Measurements from ENCODE around the gene TNFRSF18. TPM values are rescaled to one million over a fixed set of nuclear protein-coding genes. Genes with fewer than 3 reads are reported as not detected.

The TNFRSF18 gene
- total RNA-seq, 4 donors from 2014 or later, result 0.44 to 2.8 (median 1.7) TPM; not detected in 1

DNA sequence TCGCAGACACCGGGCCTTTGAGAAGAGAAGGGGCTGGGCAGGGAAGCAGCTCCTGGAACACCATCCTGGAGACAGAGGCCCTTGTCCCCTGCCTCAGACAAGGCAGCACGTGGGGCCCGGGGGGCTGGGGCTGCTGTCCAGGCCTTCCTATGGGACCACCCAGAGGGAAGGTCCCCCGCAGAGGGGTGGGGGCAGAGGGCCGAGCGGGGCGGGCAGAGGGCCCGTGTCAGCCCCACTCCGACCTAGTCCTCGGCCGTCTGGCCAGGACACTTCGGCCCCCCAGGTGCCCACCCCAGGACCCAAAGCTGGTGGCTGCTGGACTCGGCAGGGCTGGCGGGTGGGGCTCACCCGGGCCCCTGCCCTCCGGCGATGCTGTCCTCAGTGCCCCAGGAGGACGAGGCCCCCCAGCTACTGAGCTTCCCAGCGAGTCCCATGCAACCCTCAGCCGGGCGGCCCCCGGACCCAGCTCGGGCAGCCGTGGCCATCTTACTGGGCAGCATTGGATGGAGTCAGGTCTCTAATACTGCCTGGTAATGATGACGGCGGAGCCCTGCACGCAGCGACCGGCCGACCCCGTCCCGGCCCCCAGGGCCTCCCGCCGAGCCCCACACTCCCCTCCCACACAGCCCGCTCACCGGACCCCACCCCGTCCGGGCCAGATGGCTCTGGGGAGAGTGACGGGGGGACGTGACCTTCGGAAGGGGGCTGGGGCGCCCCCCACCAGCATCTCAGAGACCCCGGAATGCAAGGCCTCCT lies 39.6 kb downstream of the TNFRSF18 start:
- TF ChIP-seq, protein P1, sequence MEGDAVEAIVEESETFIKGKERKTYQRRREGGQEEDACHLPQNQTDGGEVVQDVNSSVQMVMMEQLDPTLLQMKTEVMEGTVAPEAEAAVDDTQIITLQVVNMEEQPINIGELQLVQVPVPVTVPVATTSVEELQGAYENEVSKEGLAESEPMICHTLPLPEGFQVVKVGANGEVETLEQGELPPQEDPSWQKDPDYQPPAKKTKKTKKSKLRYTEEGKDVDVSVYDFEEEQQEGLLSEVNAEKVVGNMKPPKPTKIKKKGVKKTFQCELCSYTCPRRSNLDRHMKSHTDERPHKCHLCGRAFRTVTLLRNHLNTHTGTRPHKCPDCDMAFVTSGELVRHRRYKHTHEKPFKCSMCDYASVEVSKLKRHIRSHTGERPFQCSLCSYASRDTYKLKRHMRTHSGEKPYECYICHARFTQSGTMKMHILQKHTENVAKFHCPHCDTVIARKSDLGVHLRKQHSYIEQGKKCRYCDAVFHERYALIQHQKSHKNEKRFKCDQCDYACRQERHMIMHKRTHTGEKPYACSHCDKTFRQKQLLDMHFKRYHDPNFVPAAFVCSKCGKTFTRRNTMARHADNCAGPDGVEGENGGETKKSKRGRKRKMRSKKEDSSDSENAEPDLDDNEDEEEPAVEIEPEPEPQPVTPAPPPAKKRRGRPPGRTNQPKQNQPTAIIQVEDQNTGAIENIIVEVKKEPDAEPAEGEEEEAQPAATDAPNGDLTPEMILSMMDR (IDR thresholded peaks at IDR 0.05), result no peak
- DNase-seq (ENCODE audit: low spot score), result no peak
- ATAC-seq (ENCODE audit: low FRiP score), result no peak

DNA sequence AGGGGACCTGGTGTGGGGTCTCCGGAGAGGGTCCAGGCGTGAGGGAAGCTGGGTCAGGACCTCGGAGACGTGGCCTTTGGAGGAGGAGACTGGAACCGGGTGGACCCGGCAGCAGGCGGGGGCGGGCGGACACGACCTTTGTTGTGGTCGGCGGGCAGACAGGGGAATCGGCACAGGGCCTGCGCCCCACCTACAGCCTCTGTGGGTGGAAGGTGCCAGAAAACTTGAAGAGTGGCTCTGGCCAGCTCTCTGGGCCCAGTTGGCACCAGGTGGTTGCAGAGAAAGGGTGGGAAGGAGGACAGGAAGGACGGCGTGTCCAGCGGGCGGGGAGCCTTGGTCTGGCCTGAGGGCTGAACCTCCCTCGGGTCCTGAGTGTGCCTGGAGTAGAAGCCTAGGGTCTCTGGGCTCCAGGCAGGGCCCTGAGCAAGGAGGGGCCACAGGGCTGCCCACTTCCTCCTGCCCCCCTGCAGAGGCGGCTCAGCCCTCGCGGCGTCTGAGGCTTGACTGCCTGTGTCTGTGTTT lies 40.4 kb downstream of the TNFRSF18 start:
- TF ChIP-seq, protein P1 (IDR thresholded peaks at IDR 0.05), result no peak
- ATAC-seq (ENCODE audit: low FRiP score) (no peak), DNase-seq (ENCODE audit: low spot score) (no peak)

GRCh38 chr1:1165485-1165884 lies 40.9 kb downstream of the TNFRSF18 start:
- DNase-seq (ENCODE audit: low spot score) (no peak), ATAC-seq (ENCODE audit: low FRiP score) (no peak)
- TF ChIP-seq, protein P1 (IDR thresholded peaks at IDR 0.05), result no peak

GRCh38 chr1:1164701-1165451 lies 41.5 kb downstream of the TNFRSF18 start:
- TF ChIP-seq, protein P1 (IDR thresholded peaks at IDR 0.05), result no peak
- no peak for DNase-seq (ENCODE audit: low spot score)
- ATAC-seq (ENCODE audit: low FRiP score), result no peak

DNA sequence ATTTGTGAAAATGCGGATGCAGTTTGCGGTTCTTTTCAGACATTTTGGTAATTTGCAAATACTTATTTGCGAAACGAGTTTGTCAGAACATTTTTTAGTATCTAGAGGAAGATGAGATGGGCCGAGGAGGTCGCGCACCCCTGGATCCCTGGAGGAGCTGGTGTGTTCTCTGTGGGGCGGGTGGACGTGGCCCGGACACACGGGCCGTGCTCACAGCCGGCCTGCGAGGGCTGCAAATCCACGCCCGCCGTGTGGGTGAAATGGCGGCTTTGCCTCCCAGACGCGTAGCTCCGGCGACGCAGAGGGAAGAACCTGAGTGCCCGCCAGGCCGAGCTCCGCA lies 42.1 kb downstream of the TNFRSF18 start:
- no peak for DNase-seq (ENCODE audit: low spot score)
- TF ChIP-seq, protein P1 (IDR thresholded peaks at IDR 0.05), result no peak
- no peak for ATAC-seq (ENCODE audit: low FRiP score)

- DNase-seq (ENCODE audit: low spot score), result no peak
- ATAC-seq (ENCODE audit: low FRiP score), result no peak
- TF ChIP-seq, protein P1 (IDR thresholded peaks at IDR 0.05), result no peak
These were observed 42.8 kb downstream of the TNFRSF18 start for GRCh38 chr1:1163538-1164070.

All from omental fat pad (tissue), 4 donors.